Right kidney (tissue), 1 donor: ENCODE results near the gene KCTD6.

Source experiments
- DNase-seq: peaks from one replicate; pipeline ENCODE4 v3.0.0-alpha.2; 2016

KCTD6 gene

GRCh38 chr3:58544541-58544940, 52.6 kb downstream of the KCTD6 start:
- no peak for DNase-seq

GRCh38 chr3:58551636-58552180, 59.8 kb downstream of the KCTD6 start:
- no peak for DNase-seq
